GM23338 (cell line): ENCODE measurements around the gene CTU1. TPM values are rescaled to one million over a fixed set of nuclear protein-coding genes. Genes with fewer than 3 reads are reported as not detected.
A peak's percentile ranks its signal among the peaks of the same experiment; 100 is the strongest.

Experiments used
- ATAC-seq: fragments of 200-7000 bp; cut with Tn5 transposase; 3 replicates; pipeline ENCODE4 v1.9.1; 2020
- DNase-seq: peaks from one replicate; pipeline ENCODE4 v3.0.0-alpha.2; 2015; ENCODE audit warnings: low spot score
- H2AFZ ChIP-seq: fragments of 200-600 bp; sonication (generic); 2 replicates; pipeline ENCODE4 v1.8.0; 2016; ENCODE audit warnings: antibody characterized with exemption, mild to moderate bottlenecking, moderate library complexity
- H3F3A ChIP-seq: fragments of 200-600 bp; sonication (generic); replicated peaks from 2 replicates; pipeline ENCODE4 v1.8.0; 2017; ENCODE audit warnings: antibody characterized with exemption, mixed run types, low read depth
- H3K27ac ChIP-seq: fragments of 200-600 bp; sonication (generic); 2 replicates; pipeline ENCODE4 v1.6.1; 2016; ENCODE audit warnings: low read depth
- H3K27me3 ChIP-seq: fragments of 200-600 bp; sonication (generic); 2 replicates; pipeline ENCODE4 v1.8.0; 2016; ENCODE audit warnings: mild to moderate bottlenecking, mixed run types, moderate library complexity; ENCODE audit not compliant: insufficient read depth
- H3K36me3 ChIP-seq: fragments of 200-600 bp; sonication (generic); 2 replicates; pipeline ENCODE4 v1.8.0; 2016; ENCODE audit warnings: mild to moderate bottlenecking; ENCODE audit not compliant: insufficient read depth
- H3K4me1 ChIP-seq: fragments of 200-600 bp; sonication (generic); 2 replicates; pipeline ENCODE4 v1.8.0; 2016; ENCODE audit warnings: mild to moderate bottlenecking, moderate library complexity; ENCODE audit not compliant: insufficient read depth
- H3K4me2 ChIP-seq: fragments of 200-600 bp; sonication (generic); 2 replicates; pipeline ENCODE4 v1.7.1; 2017; ENCODE audit warnings: mixed run types
- H3K4me3 ChIP-seq: fragments of 200-600 bp; sonication (generic); 2 replicates; pipeline ENCODE4 v1.6.1; 2016; ENCODE audit warnings: mixed run types
- H3K79me2 ChIP-seq: fragments of 200-600 bp; sonication (generic); replicated peaks from 2 replicates; pipeline ENCODE4 v1.8.0; 2017; ENCODE audit warnings: mild to moderate bottlenecking; ENCODE audit not compliant: insufficient read depth
- H3K9me2 ChIP-seq: fragments of 200-600 bp; sonication (generic); 2 replicates; pipeline ENCODE4 v1.8.0; 2017; ENCODE audit not compliant: insufficient read depth
- H4K20me1 ChIP-seq: fragments of 200-600 bp; sonication (generic); replicated peaks from 2 replicates; pipeline ENCODE4 v1.8.0; 2017; ENCODE audit warnings: mild to moderate bottlenecking; ENCODE audit not compliant: insufficient read depth
- H3K27ac Mint-ChIP-seq: 2 replicates; pipeline ENCODE4 v1.8.0; 2020; ENCODE audit warnings: inconsistent platforms, mild to moderate bottlenecking, moderate library complexity, mixed read lengths
- H3K27me3 Mint-ChIP-seq: 3 replicates; pipeline ENCODE4 v1.8.0; 2022; ENCODE audit warnings: low read depth, mild to moderate bottlenecking, moderate library complexity, mixed read lengths, inconsistent platforms; ENCODE audit not compliant: insufficient read depth, poor library complexity
- H3K36me3 Mint-ChIP-seq: 3 replicates; pipeline ENCODE4 v1.8.0; 2021; ENCODE audit warnings: low read depth, mild to moderate bottlenecking, inconsistent platforms, moderate library complexity, mixed read lengths
- H3K4me1 Mint-ChIP-seq: 3 replicates; pipeline ENCODE4 v1.8.0; 2020; ENCODE audit warnings: mild to moderate bottlenecking, inconsistent platforms, mixed read lengths
- H3K4me3 Mint-ChIP-seq: 3 replicates; pipeline ENCODE4 v1.8.0; 2021; ENCODE audit warnings: moderate library complexity, mild to moderate bottlenecking, inconsistent platforms, mixed read lengths
- H3K9me3 Mint-ChIP-seq: 3 replicates; pipeline ENCODE4 v1.8.0; 2020; ENCODE audit warnings: moderate library complexity, mild to moderate bottlenecking, inconsistent platforms, mixed read lengths
- CREB1 ChIP-seq: fragments of 250-450 bp; sonication (Bioruptor Pico); IDR thresholded peaks from 2 replicates; pipeline ENCODE4 v1.5.0; 2020; ENCODE audit warnings: low read depth, mild to moderate bottlenecking, moderate library complexity
- CTCF ChIP-seq, 2 experiments: fragments of 200-600 bp in 1 of 2; sonication (generic) in 1 of 2; conservative IDR thresholded peaks; 2 replicates each; pipeline versions ENCODE4 v1.5.1 to v1.6.1; 2016 to 2017; ENCODE audit warnings: antibody characterized with exemption in 2 of 2, low read depth in 2 of 2, mild to moderate bottlenecking in 2 of 2, moderate library complexity in 1 of 2
- ETS1 ChIP-seq: IDR thresholded peaks from 2 replicates; pipeline ENCODE4 v1.6.1; 2016; ENCODE audit warnings: antibody characterized with exemption
- EZH2 ChIP-seq: fragments of 200-600 bp; sonication (generic); IDR thresholded peaks from one replicate; pipeline ENCODE4 v1.8.0; 2017; ENCODE audit warnings: antibody characterized with exemption, mild to moderate bottlenecking, low read depth; ENCODE audit not compliant: unreplicated experiment
- EZH2phosphoT487 ChIP-seq: fragments of 200-600 bp; sonication (generic); IDR thresholded peaks from one replicate; pipeline ENCODE4 v1.8.1; 2018; ENCODE audit warnings: antibody characterized with exemption; ENCODE audit not compliant: unreplicated experiment
- NANOG ChIP-seq: IDR thresholded peaks from 2 replicates; pipeline ENCODE4 v1.6.1; 2016; ENCODE audit warnings: antibody characterized with exemption, borderline replicate concordance
- POLR2AphosphoS5 ChIP-seq: IDR thresholded peaks from 2 replicates; pipeline ENCODE4 v1.6.1; 2016; ENCODE audit warnings: antibody characterized with exemption, low read depth
- STAT1 ChIP-seq: IDR thresholded peaks from one replicate; pipeline ENCODE4 v1.6.1; 2016; ENCODE audit warnings: antibody characterized with exemption; ENCODE audit not compliant: unreplicated experiment
- ZNF114 ChIP-seq: fragments of 250-450 bp; sonication (Bioruptor Pico); IDR thresholded peaks from 2 replicates; pipeline ENCODE4 v1.5.0; 2020; ENCODE audit warnings: mild to moderate bottlenecking, moderate library complexity
- ZNF331 ChIP-seq: fragments of 250-450 bp; sonication (Bioruptor Pico); IDR thresholded peaks from 2 replicates; pipeline ENCODE4 v1.5.0; 2020; ENCODE audit warnings: low read depth, mild to moderate bottlenecking, moderate library complexity
- polyA plus RNA-seq: library from polyadenylated mRNA; unstranded; fragments of >200 nt; fragmentation: Nextera tagmentation; extraction: Ambion mirVana; gene quantifications from 2 replicates; pipeline ENCODE4 v1.2.1, GENCODE V29; 2016
- total RNA-seq: library from RNA; depleted of rRNA; stranded (reverse); fragments of >200 nt; shearing (Covaris generic); gene quantifications from 2 replicates; pipeline ENCODE4 v1.2.3, GENCODE V29; 2014

Gene CTU1
- total and polyA plus RNA-seq, 2 experiments from 2014 or later, result 3.7 to 18.8 TPM

GRCh38 chr19:51114087-51114729, 6.0 kb upstream of the CTU1 start:
- Histone ChIP-seq H3K79me2 (no peaks in the 10 kb centered on the region), H3K27me3 (no peaks in the 10 kb centered on the region), H2AFZ (no peak overlapping the region), H3K4me1 (no peaks in the 10 kb centered on the region), H3K9me2 (no peaks in the 10 kb centered on the region), H3K4me2 (no peak overlapping the region), H3K27ac (no peak overlapping the region), H3K4me3 (no peak overlapping the region), H3K36me3 (no peaks in the 10 kb centered on the region), H3F3A (no peaks in the 10 kb centered on the region), H4K20me1 (no peaks in the 10 kb centered on the region; the same call in 1 of the 2 replicates)
- no peak for TF ChIP-seq ZNF114 (CRISPR knock-in tag)
- TF ChIP-seq CREB1 (CRISPR knock-in tag), result no peak
- TF ChIP-seq EZH2phosphoT487, result no peak
- no peak for TF ChIP-seq STAT1
- TF ChIP-seq POLR2AphosphoS5, result no peak
- ATAC-seq, result no peak
- Mint-ChIP-seq H3K4me1 (peaks cover 3% of the 10 kb centered on the region; the same call in 2 of the 3 replicates), H3K27ac (no peak overlapping the region), H3K36me3 (no peaks in the 10 kb centered on the region), H3K9me3 (no peaks in the 10 kb centered on the region), H3K4me3 (no peak overlapping the region), H3K27me3 (no peaks in the 10 kb centered on the region)
- DNase-seq, result no peak

- Mint-ChIP-seq H3K27me3 (peaks cover 9% of the 10 kb centered on the region), H3K4me1 (peaks cover 5% of the 10 kb centered on the region), H3K4me3 (no peak overlapping the region), H3K36me3 (no peaks in the 10 kb centered on the region), H3K9me3 (no peaks in the 10 kb centered on the region; the same call in 2 of the 3 replicates), H3K27ac (no peak overlapping the region)
- peak; percentile 68 for DNase-seq
- H3K4me3 ChIP-seq, result no peak overlapping the region
- peak; percentile 9 for ATAC-seq
- H3K27ac ChIP-seq, result no peak overlapping the region
- no peaks in the 10 kb centered on the region for H3K9me2 ChIP-seq
- no peak overlapping the region for H2AFZ ChIP-seq
- H3K4me2 ChIP-seq, result no peak overlapping the region
- no peaks in the 10 kb centered on the region for H3K36me3 ChIP-seq
- H4K20me1 ChIP-seq, result no peaks in the 10 kb centered on the region; the same call in 1 of the 2 replicates
- no peaks in the 10 kb centered on the region for H3F3A ChIP-seq
- H3K27me3 ChIP-seq, result no peaks in the 10 kb centered on the region
- no peak for TF ChIP-seq ZNF114 (CRISPR knock-in tag)
- peak; percentile 45 to 52 for TF ChIP-seq CTCF (conservative IDR thresholded peaks at IDR 0.05; ENCODE audit: low read depth in 2 of 2)
- H3K79me2 ChIP-seq, result peaks cover 8% of the 10 kb centered on the region; the same call in 1 of the 2 replicates
- H3K4me1 ChIP-seq, result peaks cover 8% of the 10 kb centered on the region; the same call in 1 of the 2 replicates
These were observed 3.4 kb upstream of the CTU1 start for GRCh38 chr19:51111606-51112005.

GRCh38 chr19:51110666-51110971, 2.4 kb upstream of the CTU1 start:
- DNase-seq, result no peak
- Histone ChIP-seq H3K36me3 (no peaks in the 10 kb centered on the region), H3K4me2 (no peak overlapping the region), H3K27ac (no peak overlapping the region), H3F3A (no peaks in the 10 kb centered on the region), H3K9me2 (no peaks in the 10 kb centered on the region), H3K4me1 (peaks cover 8% of the 10 kb centered on the region; the same call in 1 of the 2 replicates), H4K20me1 (no peaks in the 10 kb centered on the region; the same call in 1 of the 2 replicates), H2AFZ (no peak overlapping the region), H3K4me3 (no peak overlapping the region), H3K27me3 (no peaks in the 10 kb centered on the region), H3K79me2 (peaks cover 8% of the 10 kb centered on the region; the same call in 1 of the 2 replicates)
- Mint-ChIP-seq H3K27ac (no peak overlapping the region), H3K36me3 (0 out of 3 replicates have a peak, but pooled peaks cover under 1% of the 10 kb centered on the region), H3K4me1 (peaks cover 5% of the 10 kb centered on the region), H3K27me3 (peaks cover 9% of the 10 kb centered on the region), H3K4me3 (no peak overlapping the region), H3K9me3 (no peaks in the 10 kb centered on the region; the same call in 2 of the 3 replicates)
- ATAC-seq, result no peak
- TF ChIP-seq STAT1 (no peak), CTCF (conservative IDR thresholded peaks at IDR 0.05; ENCODE audit: low read depth in 2 of 2) (no peak), NANOG (no peak), EZH2phosphoT487 (no peak), ETS1 (no peak), ZNF331 (no peak), POLR2AphosphoS5 (no peak), ZNF114 (CRISPR knock-in tag) (no peak), EZH2 (no peak)
